Karpas-422 (cell line): ENCODE measurements around the gene SLC35E3. TPM values are rescaled to one million over a fixed set of nuclear protein-coding genes. Genes with fewer than 3 reads are reported as not detected.
A peak's percentile ranks its signal among the peaks of the same experiment; 100 is the strongest.

Experiments used
- DNase-seq: peaks from one replicate; pipeline ENCODE4 v3.0.0-alpha.2; 2015
- H2AFZ ChIP-seq: fragments of 200-600 bp; sonication (generic); 2 replicates; pipeline ENCODE4 v1.6.1; 2014; ENCODE audit warnings: antibody characterized with exemption, low read length, mixed read lengths
- H3K27ac ChIP-seq: fragments of 200-600 bp; sonication (generic); 2 replicates; pipeline ENCODE4 v1.5.1; 2014; ENCODE audit warnings: mild to moderate bottlenecking, low read length, moderate library complexity
- H3K27me3 ChIP-seq: fragments of 200-600 bp; sonication (generic); 2 replicates; pipeline ENCODE4 v1.6.1; 2014; ENCODE audit warnings: low read length, mixed read lengths
- H3K36me3 ChIP-seq: fragments of 200-600 bp; sonication (generic); 2 replicates; pipeline ENCODE4 v1.6.1; 2014; ENCODE audit warnings: low read length, mixed read lengths; ENCODE audit not compliant: insufficient read depth
- H3K4me1 ChIP-seq: fragments of 200-600 bp; sonication (generic); 2 replicates; pipeline ENCODE4 v1.6.1; 2014; ENCODE audit warnings: mild to moderate bottlenecking, low read length, mixed read lengths
- H3K4me2 ChIP-seq: fragments of 200-600 bp; sonication (generic); 2 replicates; pipeline ENCODE4 v1.6.1; 2014; ENCODE audit warnings: low read length, low read depth, mild to moderate bottlenecking; ENCODE audit not compliant: poor library complexity, severe bottlenecking
- H3K4me3 ChIP-seq: fragments of 200-600 bp; sonication (generic); 2 replicates; pipeline ENCODE4 v1.5.1; 2014; ENCODE audit warnings: mild to moderate bottlenecking, antibody characterized with exemption, low read length, mixed read lengths
- H3K79me2 ChIP-seq: fragments of 200-600 bp; sonication (generic); 2 replicates; pipeline ENCODE4 v1.6.1; 2014; ENCODE audit warnings: mild to moderate bottlenecking, low read length, mixed read lengths
- H3K9ac ChIP-seq: fragments of 200-600 bp; sonication (generic); 2 replicates; pipeline ENCODE4 v1.6.0; 2014; ENCODE audit warnings: low read length
- H3K9me2 ChIP-seq: fragments of 200-600 bp; sonication (generic), shearing (Covaris generic); replicated peaks from 2 replicates; pipeline ENCODE4 v1.6.0; 2014; ENCODE audit warnings: mild to moderate bottlenecking, low read length, moderate library complexity; ENCODE audit not compliant: insufficient read depth
- H3K9me3 ChIP-seq: fragments of 300-700, 200-600 bp; sonication (generic); 2 replicates; pipeline ENCODE4 v1.6.1; 2014; ENCODE audit warnings: low read length, mixed read lengths
- H4K20me1 ChIP-seq: fragments of 200-600 bp; sonication (generic); 2 replicates; pipeline ENCODE4 v1.6.1; 2014; ENCODE audit warnings: mild to moderate bottlenecking, antibody characterized with exemption, low read length, low read depth; ENCODE audit not compliant: insufficient read depth
- total RNA-seq: library from RNA; depleted of rRNA; stranded (reverse); fragments of >200 nt; shearing (Covaris generic); gene quantifications from 2 replicates; pipeline ENCODE4 v1.2.3, GENCODE V29; 2014; ENCODE audit warnings: low replicate concordance; rRNA removed

The SLC35E3 gene
- total RNA-seq, result 1.9 and 3.5 TPM in 2 replicates

DNA sequence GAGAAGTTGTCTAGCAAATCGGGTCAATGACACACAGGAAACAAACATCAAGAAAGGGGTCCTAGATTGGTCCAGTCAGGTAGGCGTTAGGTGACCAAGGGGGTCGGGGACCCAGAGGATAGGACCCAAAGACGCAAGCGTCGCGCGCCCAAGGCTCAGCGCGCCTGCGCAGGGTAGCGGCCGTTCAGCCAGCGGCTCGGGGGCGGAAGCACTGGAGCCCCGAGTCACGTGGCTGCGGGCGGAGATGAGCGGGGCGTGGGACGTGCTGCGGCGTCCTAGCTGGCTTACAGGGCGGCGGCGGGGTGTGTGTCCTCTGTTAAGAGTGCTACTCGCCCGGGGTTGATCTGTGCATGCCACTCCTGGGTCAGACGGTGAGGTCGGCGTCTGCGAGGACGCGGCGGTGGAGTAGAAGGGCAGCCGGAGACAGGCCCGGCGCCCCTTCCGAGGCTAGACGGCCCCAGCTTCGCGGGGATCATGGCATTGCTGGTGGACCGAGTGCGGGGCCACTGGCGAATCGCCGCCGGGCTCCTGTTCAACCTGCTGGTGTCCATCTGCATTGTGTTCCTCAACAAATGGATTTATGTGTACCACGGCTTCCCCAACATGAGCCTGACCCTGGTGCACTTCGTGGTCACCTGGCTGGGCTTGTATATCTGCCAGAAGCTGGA lies at the start of gene SLC35E3:
SLC35E3 (plus strand) TSS at position 273 of the 668 bp plus-strand sequence; CDS start at position 475, 202 bp downstream.
- H2AFZ ChIP-seq, result peak within 1 kb of the TSS; percentile 88
- H3K4me2 ChIP-seq, result peak within 1 kb of the TSS; percentile 90
- H3K79me2 ChIP-seq, result peaks cover 36% of the 10 kb centered on the region
- peak within 1 kb of the TSS; percentile 88 for H3K9ac ChIP-seq
- H3K4me1 ChIP-seq, result peaks cover 29% of the 10 kb centered on the region
- H3K27ac ChIP-seq, result peak within 1 kb of the TSS; percentile 54
- H4K20me1 ChIP-seq, result no peaks in the 10 kb centered on the region
- peak; percentile 98 for DNase-seq
- H3K36me3 ChIP-seq, result peaks cover 16% of the 10 kb centered on the region; the same call in 1 of the 2 replicates
- H3K4me3 ChIP-seq, result peak within 1 kb of the TSS; percentile 90
- H3K9me3 ChIP-seq, result no peaks in the 10 kb centered on the region
- H3K27me3 ChIP-seq, result no peaks in the 10 kb centered on the region
- H3K9me2 ChIP-seq, result no peaks in the 10 kb centered on the region

DNA sequence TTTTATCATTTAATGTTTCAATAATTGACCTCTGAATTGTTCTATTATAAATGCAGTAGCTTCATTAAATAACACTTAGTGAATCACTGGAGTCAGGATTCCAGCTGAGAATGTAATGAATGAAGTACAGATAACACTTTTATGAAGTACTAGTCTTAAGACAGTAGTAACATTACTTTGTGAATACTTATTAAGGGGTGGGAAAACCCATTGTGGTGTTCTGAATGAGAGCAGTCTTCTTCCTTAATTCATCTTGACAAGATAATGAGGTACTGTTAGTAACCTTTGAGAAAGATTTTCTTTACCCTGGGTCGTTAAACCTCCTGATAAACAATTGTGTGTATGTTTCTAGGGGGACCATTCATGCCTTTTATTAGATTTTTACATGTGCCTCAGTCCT lies 46.5 kb upstream of the SLC35E3 start:
- H3K79me2 ChIP-seq, result peaks cover 2% of the 10 kb centered on the region; the same call in 1 of the 2 replicates
- no peak overlapping the region for H3K9ac ChIP-seq
- no peaks in the 10 kb centered on the region for H3K27me3 ChIP-seq
- no peak for DNase-seq
- no peaks in the 10 kb centered on the region for H3K9me3 ChIP-seq
- H3K4me2 ChIP-seq, result no peak overlapping the region
- no peak overlapping the region for H3K4me3 ChIP-seq
- no peak overlapping the region for H2AFZ ChIP-seq
- no peaks in the 10 kb centered on the region for H3K4me1 ChIP-seq
- no peaks in the 10 kb centered on the region for H3K9me2 ChIP-seq
- peaks cover 42% of the 10 kb centered on the region for H3K36me3 ChIP-seq
- H4K20me1 ChIP-seq, result 0 out of 2 replicates have a peak, but pooled peaks cover 3% of the 10 kb centered on the region
- no peak overlapping the region for H3K27ac ChIP-seq

DNA sequence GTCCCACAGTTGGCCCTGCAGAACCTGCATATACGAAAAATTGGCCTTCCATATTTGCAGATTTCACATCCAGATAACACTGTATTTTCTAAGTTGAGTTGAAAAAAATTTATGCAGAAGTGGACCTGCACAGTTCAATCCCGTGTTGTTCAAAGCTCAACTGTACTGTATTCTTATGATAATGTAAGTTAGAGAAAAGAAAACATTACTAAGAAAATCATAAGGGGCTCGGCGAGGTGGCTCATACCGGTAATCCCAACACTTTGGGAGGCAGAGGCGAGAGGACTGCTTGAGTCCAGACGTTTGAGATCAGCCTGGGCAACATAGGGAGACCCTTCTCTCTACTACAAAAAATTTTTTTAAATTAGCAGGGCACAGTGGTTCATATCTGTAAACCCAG lies 18.2 kb upstream of the SLC35E3 start:
- H3K36me3 ChIP-seq, result peaks cover 40% of the 10 kb centered on the region; the same call in 1 of the 2 replicates
- H4K20me1 ChIP-seq, result no peaks in the 10 kb centered on the region
- no peak for DNase-seq

DNA sequence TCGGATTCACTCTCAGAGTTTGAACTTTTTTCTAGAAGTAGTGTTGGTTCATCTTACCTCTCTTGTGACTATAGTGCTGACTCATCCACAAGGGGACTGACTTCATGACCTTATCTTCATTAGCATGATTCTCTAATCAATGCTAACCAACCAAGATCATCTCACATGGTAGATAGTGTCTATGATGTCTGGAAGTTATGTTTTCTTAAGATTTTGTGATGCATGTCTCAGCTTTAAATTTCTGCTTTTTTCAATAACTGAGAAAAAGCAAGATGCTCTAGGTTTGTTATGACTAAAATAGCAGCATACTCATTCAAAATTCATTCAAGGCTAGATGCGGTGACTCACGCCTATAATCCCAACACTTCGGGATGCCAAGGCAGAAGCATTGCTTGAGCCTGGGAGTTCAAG lies 12.3 kb upstream of the SLC35E3 start:
- no peaks in the 10 kb centered on the region for H3K4me1 ChIP-seq
- H3K9me3 ChIP-seq, result no peaks in the 10 kb centered on the region
- H3K9ac ChIP-seq, result no peak overlapping the region

More for the DNA sequence above, 18.2 kb upstream of the SLC35E3 start:
- no peaks in the 10 kb centered on the region for H3K27me3 ChIP-seq
- 0 out of 2 replicates have a peak, but pooled peaks cover 3% of the 10 kb centered on the region for H3K79me2 ChIP-seq
- no peak overlapping the region for H3K27ac ChIP-seq
- no peak overlapping the region for H3K4me2 ChIP-seq
- H3K9ac ChIP-seq, result no peak overlapping the region
- no peaks in the 10 kb centered on the region for H3K4me1 ChIP-seq
- H3K9me2 ChIP-seq, result no peaks in the 10 kb centered on the region
- H2AFZ ChIP-seq, result no peak overlapping the region
- H3K9me3 ChIP-seq, result no peaks in the 10 kb centered on the region
- no peak overlapping the region for H3K4me3 ChIP-seq

DNA sequence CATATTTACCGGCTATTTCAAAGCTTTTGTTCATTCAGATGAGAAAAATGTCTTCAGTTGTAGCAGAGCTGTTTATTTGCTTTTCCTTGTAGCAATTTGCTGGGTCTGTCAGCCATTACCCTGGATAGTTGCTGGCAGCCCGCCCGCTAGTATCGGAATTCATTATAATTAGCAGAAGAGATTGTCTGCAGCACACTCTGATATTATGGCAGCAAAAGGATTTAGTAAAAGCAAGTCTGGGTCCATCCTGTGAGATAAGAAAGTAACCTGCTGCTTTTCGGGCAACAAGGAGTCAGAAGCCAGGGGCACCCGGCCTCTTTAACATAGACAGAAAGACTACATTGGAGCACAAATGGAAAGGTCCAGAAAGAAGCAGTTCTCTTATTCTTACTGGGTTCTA lies 6.1 kb upstream of the SLC35E3 start:
- Histone ChIP-seq H3K36me3 (peaks cover 41% of the 10 kb centered on the region; the same call in 1 of the 2 replicates), H3K79me2 (no peaks in the 10 kb centered on the region), H3K27ac (no peak overlapping the region), H3K9ac (no peak overlapping the region), H3K4me3 (no peak overlapping the region), H3K9me2 (no peaks in the 10 kb centered on the region), H2AFZ (no peak overlapping the region), H3K4me2 (no peak overlapping the region), H3K4me1 (peaks cover 1% of the 10 kb centered on the region; the same call in 1 of the 2 replicates), H3K9me3 (no peaks in the 10 kb centered on the region), H3K27me3 (no peaks in the 10 kb centered on the region), H4K20me1 (no peaks in the 10 kb centered on the region)
- DNase-seq, result no peak

More for the DNA sequence above, 12.3 kb upstream of the SLC35E3 start:
- Histone ChIP-seq H3K27ac (no peak overlapping the region), H3K4me3 (no peak overlapping the region), H3K9me2 (no peaks in the 10 kb centered on the region), H2AFZ (no peak overlapping the region), H3K27me3 (no peaks in the 10 kb centered on the region), H3K36me3 (peaks cover 54% of the 10 kb centered on the region), H3K4me2 (no peak overlapping the region), H3K79me2 (0 out of 2 replicates have a peak, but pooled peaks cover 3% of the 10 kb centered on the region), H4K20me1 (no peaks in the 10 kb centered on the region)
- no peak for DNase-seq

DNA sequence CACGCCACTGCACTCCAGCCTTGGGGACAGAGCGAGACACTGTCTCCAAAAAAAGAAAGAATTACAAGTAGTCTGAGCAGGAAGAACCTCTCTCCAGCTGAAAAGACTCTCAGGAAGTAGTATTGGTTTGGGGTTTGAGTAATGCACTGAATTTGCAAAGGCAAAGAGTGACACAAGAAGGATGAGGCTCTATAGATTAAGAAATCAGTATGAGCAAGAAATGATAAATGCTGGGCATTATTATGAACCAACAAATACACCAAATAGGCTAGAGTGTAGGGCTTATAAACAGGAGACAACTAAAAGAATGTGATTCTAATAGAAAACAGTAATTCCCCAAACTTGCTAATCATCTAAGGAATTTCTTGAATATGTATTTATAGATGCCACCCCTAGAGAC lies 2.6 kb upstream of the SLC35E3 start:
- Histone ChIP-seq H3K27me3 (no peaks in the 10 kb centered on the region), H3K36me3 (peaks cover 18% of the 10 kb centered on the region; the same call in 1 of the 2 replicates), H2AFZ (no peak overlapping the region), H3K4me1 (peaks cover 25% of the 10 kb centered on the region), H3K4me3 (no peak overlapping the region), H3K27ac (no peak overlapping the region), H3K4me2 (no peak overlapping the region), H3K9me2 (no peaks in the 10 kb centered on the region), H3K9ac (no peak overlapping the region), H3K79me2 (peaks cover 21% of the 10 kb centered on the region), H3K9me3 (no peaks in the 10 kb centered on the region), H4K20me1 (no peaks in the 10 kb centered on the region)
- DNase-seq, result no peak

DNA sequence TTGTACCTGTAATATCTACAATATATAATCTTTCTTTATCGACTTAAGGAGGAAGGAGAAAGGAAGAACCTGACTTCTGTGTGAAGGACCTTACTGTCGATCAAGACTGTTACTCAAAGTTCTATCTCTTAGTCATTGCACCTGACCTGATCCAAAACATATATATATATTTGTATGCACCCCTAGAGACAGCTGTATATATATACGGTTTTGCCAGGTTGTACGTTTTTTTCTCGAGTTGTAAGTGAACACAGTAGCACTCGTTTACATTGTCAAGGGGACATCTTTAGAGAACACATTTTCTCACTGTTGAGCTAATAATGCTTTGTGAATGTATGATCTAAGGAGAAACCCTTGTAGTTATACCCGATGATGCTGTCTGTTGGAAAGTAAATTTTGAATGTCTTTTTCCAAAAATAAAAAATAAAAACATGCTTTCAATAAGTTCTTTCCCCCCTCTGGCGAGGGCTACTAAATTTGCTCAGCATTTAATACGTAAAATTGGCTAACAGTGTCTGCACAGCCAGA lies 536 bp upstream of the SLC35E3 start:
- H3K9ac ChIP-seq, result peak overlapping the region; percentile 88
- DNase-seq, result peak; percentile 64
- H3K36me3 ChIP-seq, result peaks cover 16% of the 10 kb centered on the region; the same call in 1 of the 2 replicates
- H3K27ac ChIP-seq, result peak overlapping the region; percentile 54
- H2AFZ ChIP-seq, result peak overlapping the region; percentile 33; the same call in 1 of the 2 replicates
- peak overlapping the region; percentile 90 for H3K4me2 ChIP-seq
- H4K20me1 ChIP-seq, result no peaks in the 10 kb centered on the region
- peaks cover 29% of the 10 kb centered on the region for H3K4me1 ChIP-seq
- H3K9me3 ChIP-seq, result no peaks in the 10 kb centered on the region
- H3K27me3 ChIP-seq, result no peaks in the 10 kb centered on the region
- peaks cover 33% of the 10 kb centered on the region for H3K79me2 ChIP-seq
- H3K4me3 ChIP-seq, result peak overlapping the region; percentile 90
- no peaks in the 10 kb centered on the region for H3K9me2 ChIP-seq

DNA sequence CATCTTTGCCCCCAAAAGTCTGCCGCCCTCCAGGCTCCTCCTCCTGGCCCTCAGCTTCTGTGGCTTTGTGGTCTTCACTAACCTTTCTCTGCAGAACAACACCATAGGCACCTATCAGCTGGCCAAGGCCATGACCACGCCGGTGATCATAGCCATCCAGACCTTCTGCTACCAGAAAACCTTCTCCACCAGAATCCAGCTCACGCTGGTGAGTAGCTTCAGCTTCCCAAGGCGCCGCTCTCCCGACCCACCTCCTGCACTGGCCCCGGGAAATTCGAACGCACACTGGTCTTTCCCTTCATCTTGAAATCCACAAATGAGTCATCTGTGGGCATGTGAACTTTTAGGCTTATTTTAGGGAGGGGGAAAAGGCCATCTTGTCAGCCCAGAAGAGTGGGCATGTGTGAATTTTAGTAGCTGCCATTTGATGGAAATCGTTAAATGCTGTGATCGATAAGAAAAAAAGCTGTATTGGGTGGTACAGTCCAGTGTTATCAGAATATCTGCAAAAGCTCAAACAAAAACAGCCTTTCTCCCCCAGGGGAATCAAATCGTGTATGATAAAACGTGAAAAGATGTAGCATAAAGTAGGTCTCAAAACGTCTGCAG lies 700 bp downstream of the SLC35E3 start:
- peak overlapping the region; percentile 88 for H3K9ac ChIP-seq
- no peak overlapping the region for H3K27ac ChIP-seq
- no peaks in the 10 kb centered on the region for H4K20me1 ChIP-seq
- no peaks in the 10 kb centered on the region for H3K27me3 ChIP-seq
- peak overlapping the region; percentile 88 for H2AFZ ChIP-seq
- peak; percentile 67 for DNase-seq
- H3K4me1 ChIP-seq, result peaks cover 29% of the 10 kb centered on the region
- peaks cover 11% of the 10 kb centered on the region; the same call in 1 of the 2 replicates for H3K36me3 ChIP-seq
- H3K9me2 ChIP-seq, result no peaks in the 10 kb centered on the region
- H3K4me2 ChIP-seq, result peak overlapping the region; percentile 90
- H3K4me3 ChIP-seq, result peak overlapping the region; percentile 90
- no peaks in the 10 kb centered on the region for H3K9me3 ChIP-seq
- peaks cover 36% of the 10 kb centered on the region for H3K79me2 ChIP-seq
